ENCODE results near the gene CAND1.

The CAND1 gene

GRCh38 chr12:67306712-67307111, 37.6 kb downstream of the CAND1 start:
- TF ChIP-seq, protein P1, sequence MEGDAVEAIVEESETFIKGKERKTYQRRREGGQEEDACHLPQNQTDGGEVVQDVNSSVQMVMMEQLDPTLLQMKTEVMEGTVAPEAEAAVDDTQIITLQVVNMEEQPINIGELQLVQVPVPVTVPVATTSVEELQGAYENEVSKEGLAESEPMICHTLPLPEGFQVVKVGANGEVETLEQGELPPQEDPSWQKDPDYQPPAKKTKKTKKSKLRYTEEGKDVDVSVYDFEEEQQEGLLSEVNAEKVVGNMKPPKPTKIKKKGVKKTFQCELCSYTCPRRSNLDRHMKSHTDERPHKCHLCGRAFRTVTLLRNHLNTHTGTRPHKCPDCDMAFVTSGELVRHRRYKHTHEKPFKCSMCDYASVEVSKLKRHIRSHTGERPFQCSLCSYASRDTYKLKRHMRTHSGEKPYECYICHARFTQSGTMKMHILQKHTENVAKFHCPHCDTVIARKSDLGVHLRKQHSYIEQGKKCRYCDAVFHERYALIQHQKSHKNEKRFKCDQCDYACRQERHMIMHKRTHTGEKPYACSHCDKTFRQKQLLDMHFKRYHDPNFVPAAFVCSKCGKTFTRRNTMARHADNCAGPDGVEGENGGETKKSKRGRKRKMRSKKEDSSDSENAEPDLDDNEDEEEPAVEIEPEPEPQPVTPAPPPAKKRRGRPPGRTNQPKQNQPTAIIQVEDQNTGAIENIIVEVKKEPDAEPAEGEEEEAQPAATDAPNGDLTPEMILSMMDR (IDR thresholded peaks at IDR 0.05): no peak

DNA sequence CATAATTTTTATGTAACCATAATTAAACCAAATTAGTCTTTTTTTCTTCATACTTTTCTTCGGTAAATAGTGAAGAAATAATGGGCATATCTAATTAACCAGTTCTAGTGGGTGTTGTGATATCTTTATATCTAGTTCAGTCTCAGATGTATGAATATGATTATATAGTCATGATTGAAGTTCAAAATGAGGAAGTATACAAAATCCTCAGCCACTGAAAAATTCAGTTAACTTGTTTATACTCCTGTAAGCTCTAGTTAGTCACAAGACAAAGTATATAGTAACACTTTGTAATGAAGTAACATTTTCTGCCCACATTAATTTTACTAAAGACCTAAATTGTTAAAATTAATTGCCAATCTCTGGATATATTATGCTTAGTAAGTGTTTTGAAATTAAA, 46.5 kb downstream of the CAND1 start:
- TF ChIP-seq, protein P1 (IDR thresholded peaks at IDR 0.05): no peak
- no peak overlapping the region for H3K27ac ChIP-seq

More at GRCh38 chr12:67306712-67307111, 37.6 kb downstream of the CAND1 start:
- H3K9me3 ChIP-seq: no peaks in the 10 kb centered on the region
- no peaks in the 10 kb centered on the region for H3K27me3 ChIP-seq
- no peak for DNase-seq
- no peaks in the 10 kb centered on the region for H3K4me1 ChIP-seq
- intact Hi-C loops (cut with DNase I; ENCODE audit: low total_unique reads): no loop called here
- H3K36me3 ChIP-seq: peaks cover 81 to 94% (median 86%) of the 10 kb centered on the region in 3 donors
- H3K4me3 ChIP-seq: no peak overlapping the region
- no peak overlapping the region for H3K27ac ChIP-seq

GRCh38 chr12:67318786-67319185, 49.6 kb downstream of the CAND1 start:
- Histone ChIP-seq H3K9me3 (no peaks in the 10 kb centered on the region), H3K27me3 (no peaks in the 10 kb centered on the region), H3K4me1 (no peaks in the 10 kb centered on the region), H3K36me3 (peaks cover 3 to 34% (median 26%) of the 10 kb centered on the region in 3 donors), H3K4me3 (no peak overlapping the region), H3K27ac (no peak overlapping the region)
- TF ChIP-seq, protein P1 (IDR thresholded peaks at IDR 0.05): no peak
- intact Hi-C loops (cut with DNase I; ENCODE audit: low total_unique reads): no loop called here
- DNase-seq: no peak

More for the DNA sequence above, 46.5 kb downstream of the CAND1 start:
- Histone ChIP-seq H3K4me1 (no peaks in the 10 kb centered on the region), H3K27me3 (no peaks in the 10 kb centered on the region), H3K4me3 (no peak overlapping the region), H3K36me3 (peaks cover 34 to 65% (median 55%) of the 10 kb centered on the region in 3 donors), H3K9me3 (no peaks in the 10 kb centered on the region)
- intact Hi-C loops (cut with DNase I; ENCODE audit: low total_unique reads): no loop called here
- DNase-seq: no peak

DNA sequence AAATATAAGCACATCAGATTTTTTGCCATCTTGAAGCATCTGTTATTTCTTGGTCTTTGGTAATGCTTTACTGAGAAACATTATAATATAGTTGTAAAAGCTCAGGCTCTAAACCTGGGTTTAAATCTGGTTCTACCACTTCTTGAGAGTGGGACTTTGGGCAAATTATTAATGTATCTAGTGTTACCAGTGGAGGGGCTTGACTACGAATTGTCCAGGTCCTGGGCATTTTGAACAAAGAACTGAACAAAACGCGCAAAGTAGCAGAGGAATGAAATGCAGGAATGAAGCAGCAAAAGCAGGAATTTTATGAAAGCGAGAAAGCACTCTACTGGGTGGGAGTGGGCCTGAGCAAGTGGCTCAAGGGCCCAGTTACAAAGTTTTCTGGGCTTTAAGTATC, 50.8 kb downstream of the CAND1 start:
- Histone ChIP-seq H3K36me3 (peaks cover 0 to 24% (median 18%) of the 10 kb centered on the region in 3 donors), H3K27ac (no peak overlapping the region), H3K27me3 (no peaks in the 10 kb centered on the region), H3K4me1 (no peaks in the 10 kb centered on the region), H3K9me3 (no peaks in the 10 kb centered on the region), H3K4me3 (no peak overlapping the region)
- TF ChIP-seq, protein P1 (IDR thresholded peaks at IDR 0.05): no peak
- no peak for DNase-seq
- intact Hi-C loops (cut with DNase I; ENCODE audit: low total_unique reads): no loop called here

DNA sequence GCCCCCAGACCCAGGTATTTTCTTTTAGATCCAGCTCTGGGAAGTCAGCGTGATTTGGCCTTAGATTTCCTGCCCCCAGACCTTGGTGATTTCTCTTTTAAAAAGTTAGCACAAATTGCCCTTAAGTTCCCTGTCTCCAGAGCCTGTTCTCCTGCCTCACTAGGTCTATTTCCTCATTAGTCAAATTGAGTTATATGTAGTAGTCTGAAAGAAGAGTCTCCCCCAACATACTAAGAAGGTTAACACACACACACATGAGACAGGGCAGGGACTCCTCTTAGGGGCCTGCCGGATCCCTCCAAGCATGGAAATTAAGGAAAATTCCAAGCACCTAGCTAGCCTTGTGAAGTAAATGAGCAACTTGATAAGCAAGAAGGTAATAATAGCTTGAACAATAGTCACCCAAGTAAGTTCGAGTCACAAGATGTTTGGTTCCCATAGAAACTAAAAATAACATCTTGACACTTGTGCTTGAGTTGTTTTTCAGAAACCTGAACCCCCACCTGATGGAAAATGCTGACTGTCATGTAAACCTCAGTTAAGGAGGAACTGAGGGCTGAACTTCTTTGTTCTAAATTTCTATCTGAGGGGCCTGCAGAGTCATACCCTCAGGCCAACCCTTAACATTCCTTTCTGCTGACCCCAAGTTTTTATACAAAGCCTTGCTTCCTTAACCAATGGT, 51.6 kb downstream of the CAND1 start:
- intact Hi-C loops (cut with DNase I; ENCODE audit: low total_unique reads): no loop called here
- Histone ChIP-seq H3K27ac (no peak overlapping the region), H3K27me3 (no peaks in the 10 kb centered on the region), H3K4me1 (no peaks in the 10 kb centered on the region), H3K4me3 (no peak overlapping the region), H3K9me3 (no peaks in the 10 kb centered on the region), H3K36me3 (peaks cover 0 to 22% (median 15%) of the 10 kb centered on the region in 3 donors)
- no peak for DNase-seq
- TF ChIP-seq, protein P1 (IDR thresholded peaks at IDR 0.05): no peak

Data from tibial artery (tissue), 4 donors.